Activated CD8-positive, alpha-beta T cell treated with anti-CD3 and anti-CD28 coated beads, Interleukin-2, amount 10 ng/mL, durations not matched to agents 7 days and 5 days (primary cell): ENCODE measurements around the gene DALRD3. TPM values are rescaled to one million over a fixed set of nuclear protein-coding genes. Genes with fewer than 3 reads are reported as not detected.

Source experiments
- ATAC-seq: fragments of 150-1000 bp; cut with Tn5 transposase; one replicate; pipeline ENCODE4 v1.10.0; 2021; ENCODE audit warnings: moderate library complexity
- CTCF ChIA-PET: fragments of 350-600 bp; sonication (Branson Sonifier 250); formaldehyde crosslinking; loops from one replicate; lab custom pipeline; 2021; ENCODE audit warnings: antibody characterized with exemption; lab: Charles Lee
- POLR2A ChIA-PET: fragments of 350-600 bp; sonication (Branson Sonifier 250); formaldehyde crosslinking; loops from one replicate; lab custom pipeline; 2021; ENCODE audit warnings: antibody characterized with exemption; lab: Charles Lee
- DNase-seq: peaks from one replicate; pipeline ENCODE4 v3.0.0-alpha.2; 2020
- H3K27ac Mint-ChIP-seq: one replicate; pipeline ENCODE4 v1.8.0; 2021; ENCODE audit warnings: mild to moderate bottlenecking, mixed read lengths
- H3K27me3 Mint-ChIP-seq: one replicate; pipeline ENCODE4 v1.8.0; 2021; ENCODE audit warnings: low read depth, mixed read lengths
- H3K36me3 Mint-ChIP-seq: one replicate; pipeline ENCODE4 v1.8.0; 2021; ENCODE audit warnings: low read depth, mixed read lengths
- H3K4me1 Mint-ChIP-seq: one replicate; pipeline ENCODE4 v1.8.0; 2021; ENCODE audit warnings: low read depth, mixed read lengths
- H3K4me3 Mint-ChIP-seq: one replicate; pipeline ENCODE4 v1.8.0; 2021; ENCODE audit warnings: mild to moderate bottlenecking, mixed read lengths
- H3K9me3 Mint-ChIP-seq: one replicate; pipeline ENCODE4 v1.8.0; 2022; ENCODE audit warnings: mixed read lengths; ENCODE audit not compliant: insufficient read depth
- total RNA-seq, 2 experiments: library from RNA; stranded (reverse); gene quantifications; one replicate each; pipeline ENCODE4 v1.2.3, GENCODE V29; 2021

Gene DALRD3
- total RNA-seq: 10 to 100 TPM; 24.7 to 25.4 TPM

GRCh38 chr3:49017971-49018706, at the start of gene DALRD3:
TSS of gene DALRD3 (minus strand) at chr3:49018580. CDS start at chr3:49018564, 16 bp downstream.
- H3K36me3 Mint-ChIP-seq: peaks cover 45% of the 10 kb centered on the region
- DNase-seq (peak; percentile 73), ATAC-seq (peak; percentile 15)
- CTCF ChIA-PET: interaction anchor here (1.0 to 19.2 kb wide), 4 partner anchors 10 to 76 kb away, joined by 3 to 319 read pairs (median 49); partner anchors contain the start of genes IMPDH2, P4HTM and WDR6
- peak within 1 kb of the TSS; percentile 89 for H3K27ac Mint-ChIP-seq
- H3K4me3 Mint-ChIP-seq: peak within 1 kb of the TSS; percentile 97
- H3K9me3 Mint-ChIP-seq: no peaks in the 10 kb centered on the region
- H3K27me3 Mint-ChIP-seq: no peaks in the 10 kb centered on the region
- H3K4me1 Mint-ChIP-seq: peaks cover 43% of the 10 kb centered on the region
- POLR2A ChIA-PET: interaction anchor here (0.7 to 8.2 kb wide), 8 partner anchors 8 to 99 kb away, joined by 3 to 160 read pairs (median 30); partner anchors contain the start of genes IMPDH2, P4HTM, QRICH1 and WDR6

GRCh38 chr3:49058011-49058410, 39.6 kb upstream of the DALRD3 start:
- Mint-ChIP-seq H3K27ac (no peak overlapping the region), H3K4me3 (no peak overlapping the region), H3K36me3 (peaks cover 48% of the 10 kb centered on the region), H3K9me3 (no peaks in the 10 kb centered on the region), H3K4me1 (no peaks in the 10 kb centered on the region), H3K27me3 (no peaks in the 10 kb centered on the region)
- POLR2A ChIA-PET: interaction anchor here (0.8 to 1.2 kb wide), 2 partner anchors 9 to 36 kb away, joined by 3 to 5 read pairs; partner anchors contain the start of gene QRICH1
- ATAC-seq: no peak
- DNase-seq: no peak
- CTCF ChIA-PET: no interaction called here

- ATAC-seq: no peak
- H3K27ac Mint-ChIP-seq: no peak overlapping the region
- peaks cover 52% of the 10 kb centered on the region for H3K36me3 Mint-ChIP-seq
- no peaks in the 10 kb centered on the region for H3K9me3 Mint-ChIP-seq
- CTCF ChIA-PET: no interaction called here
- POLR2A ChIA-PET: interaction anchor here (0.8 kb wide), 1 partner anchor 10 kb away, joined by 5 read pairs; no protein-coding TSS in a partner anchor
- no peak overlapping the region for H3K4me3 Mint-ChIP-seq
- no peak for DNase-seq
- H3K27me3 Mint-ChIP-seq: no peaks in the 10 kb centered on the region
- no peaks in the 10 kb centered on the region for H3K4me1 Mint-ChIP-seq
These were observed 38.9 kb upstream of the DALRD3 start for GRCh38 chr3:49057268-49057667.

GRCh38 chr3:49054344-49054862, 36.0 kb upstream of the DALRD3 start:
- peaks cover 58% of the 10 kb centered on the region for H3K36me3 Mint-ChIP-seq
- no peak overlapping the region for H3K27ac Mint-ChIP-seq
- POLR2A ChIA-PET: no interaction called here

GRCh38 chr3:49053543-49053942, 35.2 kb upstream of the DALRD3 start:
- Mint-ChIP-seq H3K9me3 (no peaks in the 10 kb centered on the region), H3K27me3 (no peaks in the 10 kb centered on the region), H3K4me1 (no peaks in the 10 kb centered on the region), H3K36me3 (peaks cover 62% of the 10 kb centered on the region), H3K27ac (no peak overlapping the region), H3K4me3 (no peak overlapping the region)
- POLR2A ChIA-PET: no interaction called here
- CTCF ChIA-PET: interaction anchor here (1.0 kb wide), 1 partner anchor 64 kb away, joined by 3 read pairs; no protein-coding TSS in a partner anchor
- no peak for ATAC-seq
- DNase-seq: no peak

More at GRCh38 chr3:49054344-49054862, 36.0 kb upstream of the DALRD3 start:
- ATAC-seq (no peak), DNase-seq (no peak)
- Mint-ChIP-seq H3K4me3 (no peak overlapping the region), H3K9me3 (no peaks in the 10 kb centered on the region), H3K27me3 (no peaks in the 10 kb centered on the region), H3K4me1 (no peaks in the 10 kb centered on the region)
- CTCF ChIA-PET: interaction anchor here (1.0 to 1.4 kb wide), 2 partner anchors 40 to 65 kb away, joined by 3 read pairs; no protein-coding TSS in a partner anchor

- Mint-ChIP-seq H3K27ac (no peak overlapping the region), H3K4me1 (no peaks in the 10 kb centered on the region), H3K36me3 (peaks cover 42% of the 10 kb centered on the region), H3K27me3 (no peaks in the 10 kb centered on the region), H3K4me3 (no peak overlapping the region), H3K9me3 (no peaks in the 10 kb centered on the region)
- no peak for DNase-seq
- POLR2A ChIA-PET: interaction anchor here (1.1 to 5.3 kb wide), 2 partner anchors 15 to 28 kb away, joined by 4 to 38 read pairs; partner anchors contain the start of genes DALRD3, NDUFAF3 and WDR6
- ATAC-seq: no peak
- CTCF ChIA-PET: interaction anchor here (1.5 kb wide), 1 partner anchor 13 kb away, joined by 5 read pairs; the partner anchor contains the start of gene NDUFAF3
These were observed 16.9 kb upstream of the DALRD3 start for GRCh38 chr3:49035281-49035680.

GRCh38 chr3:49034650-49035049, 16.3 kb upstream of the DALRD3 start:
- H3K4me1 Mint-ChIP-seq: peaks cover 4% of the 10 kb centered on the region
- peaks cover 45% of the 10 kb centered on the region for H3K36me3 Mint-ChIP-seq
- ATAC-seq: no peak
- ChIA-PET POLR2A (interaction anchor here (1.1 to 5.3 kb wide), 2 partner anchors 14 to 28 kb away, joined by 4 to 38 read pairs; partner anchors contain the start of genes DALRD3, NDUFAF3 and WDR6), CTCF (interaction anchor here (1.5 kb wide), 1 partner anchor 13 kb away, joined by 5 read pairs; the partner anchor contains the start of gene NDUFAF3)
- no peaks in the 10 kb centered on the region for H3K27me3 Mint-ChIP-seq
- H3K9me3 Mint-ChIP-seq: no peaks in the 10 kb centered on the region
- no peak overlapping the region for H3K4me3 Mint-ChIP-seq
- no peak for DNase-seq
- no peak overlapping the region for H3K27ac Mint-ChIP-seq

GRCh38 chr3:49032646-49033304, 14.4 kb upstream of the DALRD3 start:
- H3K27ac Mint-ChIP-seq: no peak overlapping the region
- ChIA-PET CTCF (interaction anchor here (0.7 to 2.6 kb wide), 2 partner anchors 11 to 125 kb away, joined by 3 to 11 read pairs; partner anchors contain the start of gene NDUFAF3), POLR2A (interaction anchor here (0.7 to 5.3 kb wide), 3 partner anchors 12 to 26 kb away, joined by 3 to 38 read pairs (median 3); partner anchors contain the start of genes DALRD3, NDUFAF3 and WDR6)
- ATAC-seq (no peak), DNase-seq (no peak)
- H3K9me3 Mint-ChIP-seq: no peaks in the 10 kb centered on the region
- H3K4me1 Mint-ChIP-seq: peaks cover 19% of the 10 kb centered on the region
- no peaks in the 10 kb centered on the region for H3K27me3 Mint-ChIP-seq
- no peak overlapping the region for H3K4me3 Mint-ChIP-seq
- peaks cover 60% of the 10 kb centered on the region for H3K36me3 Mint-ChIP-seq

- ChIA-PET POLR2A (interaction anchor here (5.3 kb wide), 1 partner anchor 10 kb away, joined by 38 read pairs; the partner anchor contains the start of genes DALRD3 and NDUFAF3), CTCF (interaction anchor here (1.6 to 2.6 kb wide), 2 partner anchors 9 to 23 kb away, joined by 5 to 11 read pairs; partner anchors contain the start of genes NDUFAF3 and WDR6)
- H3K27me3 Mint-ChIP-seq: no peaks in the 10 kb centered on the region
- H3K4me1 Mint-ChIP-seq: peaks cover 41% of the 10 kb centered on the region
- peak overlapping the region; percentile 51 for H3K27ac Mint-ChIP-seq
- ATAC-seq: no peak
- no peak for DNase-seq
- H3K9me3 Mint-ChIP-seq: no peaks in the 10 kb centered on the region
- H3K36me3 Mint-ChIP-seq: peaks cover 72% of the 10 kb centered on the region
- H3K4me3 Mint-ChIP-seq: no peak overlapping the region
These were observed 11.9 kb upstream of the DALRD3 start for GRCh38 chr3:49030321-49030720.

- H3K9me3 Mint-ChIP-seq: no peaks in the 10 kb centered on the region
- H3K27me3 Mint-ChIP-seq: no peaks in the 10 kb centered on the region
- peak overlapping the region; percentile 92 for H3K4me3 Mint-ChIP-seq
- ATAC-seq (no peak), DNase-seq (no peak)
- ChIA-PET CTCF (interaction anchor here (1.0 to 2.2 kb wide), 5 partner anchors 12 to 64 kb away, joined by 3 to 23 read pairs (median 8); partner anchors contain the start of genes DALRD3, P4HTM and QRICH1), POLR2A (interaction anchor here (0.7 to 2.2 kb wide), 11 partner anchors 10 to 310 kb away, joined by 3 to 22 read pairs (median 4); partner anchors contain the start of genes DALRD3, P4HTM, QRICH1 and USP4)
- H3K4me1 Mint-ChIP-seq: peaks cover 47% of the 10 kb centered on the region
- H3K27ac Mint-ChIP-seq: peak overlapping the region; percentile 96
- H3K36me3 Mint-ChIP-seq: peaks cover 76% of the 10 kb centered on the region
These were observed 11.1 kb upstream of the DALRD3 start for GRCh38 chr3:49029563-49029884.
